CD4-positive, alpha-beta T cell treated with Interleukin-4 for 4 hours (primary cell): ENCODE data around the gene MORN1.

Source experiments
- DNase-seq: peaks from one replicate; pipeline ENCODE4 v3.0.0-alpha.2; 2020

Gene MORN1

GRCh38 chr1:2287649-2288048 lies 103.7 kb downstream of the MORN1 start:
- DNase-seq: no peak

DNA sequence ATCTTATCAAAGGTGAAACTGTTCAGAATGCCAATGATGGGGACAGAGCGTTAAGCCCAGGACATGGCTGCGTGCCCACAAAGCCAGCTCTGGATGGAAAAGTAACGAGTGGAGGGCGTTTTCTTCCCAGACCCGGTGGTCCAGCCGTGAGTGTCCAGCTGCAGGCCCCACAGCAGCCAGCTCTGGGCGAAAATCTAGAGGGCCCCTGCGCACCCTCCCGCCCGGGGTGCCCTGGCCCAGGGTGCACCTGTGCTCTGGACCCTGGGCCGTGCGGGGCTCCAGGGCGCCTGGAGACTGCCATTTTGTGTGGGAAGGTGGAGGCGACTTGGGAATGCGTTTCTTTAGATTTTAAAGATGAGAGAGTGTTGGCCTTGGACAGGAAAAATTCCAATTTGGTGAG lies 104.4 kb downstream of the MORN1 start:
- no peak for DNase-seq

- DNase-seq: no peak
These were observed 106.4 kb downstream of the MORN1 start for GRCh38 chr1:2284932-2285331.

- no peak for DNase-seq
These were observed 107.1 kb downstream of the MORN1 start for GRCh38 chr1:2283991-2284895.

- no peak for DNase-seq
These were observed 107.9 kb downstream of the MORN1 start for GRCh38 chr1:2283371-2283990.

DNA sequence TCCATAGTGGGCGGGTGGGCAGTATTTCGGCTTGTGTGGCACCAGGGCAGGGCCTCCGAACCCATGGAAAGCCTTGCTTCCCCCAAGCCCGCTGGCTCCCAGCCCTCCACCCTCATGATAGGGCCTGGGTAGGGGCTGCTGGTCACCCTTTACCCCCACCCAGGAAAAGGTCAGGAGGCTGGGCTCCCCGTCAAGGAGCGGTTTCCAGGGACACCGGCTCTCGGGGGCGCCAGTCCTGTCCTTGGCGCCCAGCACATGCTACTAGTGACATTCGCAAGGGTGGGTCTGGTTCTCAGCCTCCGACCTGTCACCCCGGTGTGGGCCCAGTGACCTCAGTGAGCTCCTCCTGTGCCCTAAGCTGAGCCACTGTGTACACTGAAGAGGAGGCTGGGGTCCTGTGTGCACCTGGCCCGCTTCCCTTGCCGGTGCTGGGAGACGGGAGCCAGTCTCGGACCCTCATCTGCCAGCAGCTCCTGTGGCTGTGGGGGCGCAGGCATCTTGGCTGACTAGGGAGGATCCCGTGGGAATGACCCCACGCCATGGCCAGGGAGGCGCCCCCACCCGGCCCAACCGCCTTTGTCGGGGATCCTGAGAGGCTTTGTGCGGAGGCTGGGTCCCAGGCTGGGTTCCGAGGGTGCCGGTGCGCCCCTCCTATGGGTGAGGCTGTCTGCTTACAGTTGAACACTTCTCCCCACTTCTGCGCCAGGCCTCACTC lies 108.6 kb downstream of the MORN1 start:
- no peak for DNase-seq

- no peak for DNase-seq
These were observed 111.5 kb downstream of the MORN1 start for GRCh38 chr1:2279817-2280216.

DNA sequence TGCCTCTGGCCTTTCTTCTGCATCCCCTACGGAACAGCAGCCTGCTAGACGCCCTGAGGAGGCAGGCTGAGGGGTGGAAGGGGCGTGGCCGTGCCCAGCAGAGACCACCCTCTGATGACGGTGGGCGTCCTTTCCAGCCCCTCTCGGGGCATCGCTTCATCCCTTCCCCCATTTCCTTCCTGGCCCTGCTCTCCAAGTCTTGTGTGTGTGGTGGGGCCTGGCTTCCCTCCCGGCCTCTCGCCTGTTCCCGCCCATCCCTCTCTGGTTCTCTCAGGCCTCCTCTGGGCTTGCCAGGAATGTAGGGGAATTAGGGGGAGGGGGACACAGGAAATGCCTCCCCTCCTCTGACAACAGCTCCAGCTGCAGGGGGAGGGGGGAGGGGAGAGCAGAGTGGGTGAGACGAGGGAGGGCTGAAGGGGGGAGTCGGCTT lies 112.1 kb downstream of the MORN1 start:
- no peak for DNase-seq

- DNase-seq: no peak
These were observed 112.7 kb downstream of the MORN1 start for GRCh38 chr1:2278591-2279209.

GRCh38 chr1:2277741-2278488 lies 113.4 kb downstream of the MORN1 start:
- DNase-seq: no peak

GRCh38 chr1:2276803-2277580 lies 114.4 kb downstream of the MORN1 start:
- no peak for DNase-seq

GRCh38 chr1:2275796-2276536 lies 115.4 kb downstream of the MORN1 start:
- DNase-seq: no peak

DNA sequence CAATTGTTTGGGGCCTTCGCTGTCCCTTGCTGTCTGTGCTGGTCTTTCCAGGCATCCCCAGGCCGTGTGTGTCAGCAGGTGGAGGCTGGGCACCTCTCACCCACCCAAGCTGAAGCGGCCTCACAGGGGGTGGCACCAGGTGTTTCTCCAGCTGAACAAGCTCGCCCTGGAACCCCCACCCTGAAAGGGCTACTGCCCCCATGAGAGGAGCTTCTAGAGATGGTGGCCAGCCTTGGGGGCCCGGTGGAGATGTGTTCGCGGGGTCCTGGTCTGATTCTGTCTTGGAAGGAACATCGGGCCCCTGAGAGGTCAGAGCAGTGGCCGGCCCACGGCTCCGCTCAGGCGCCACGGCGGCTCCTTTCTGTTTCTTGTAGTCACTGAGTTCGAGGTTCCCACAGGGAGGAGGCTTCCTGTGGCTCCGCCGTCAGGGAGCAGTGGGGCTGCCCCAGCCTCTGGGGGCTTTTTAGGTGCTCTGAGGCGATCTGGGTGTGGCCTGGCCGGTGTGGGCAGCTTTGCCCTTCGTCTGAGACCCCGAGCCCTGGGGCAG lies 116.4 kb downstream of the MORN1 start:
- no peak for DNase-seq

DNA sequence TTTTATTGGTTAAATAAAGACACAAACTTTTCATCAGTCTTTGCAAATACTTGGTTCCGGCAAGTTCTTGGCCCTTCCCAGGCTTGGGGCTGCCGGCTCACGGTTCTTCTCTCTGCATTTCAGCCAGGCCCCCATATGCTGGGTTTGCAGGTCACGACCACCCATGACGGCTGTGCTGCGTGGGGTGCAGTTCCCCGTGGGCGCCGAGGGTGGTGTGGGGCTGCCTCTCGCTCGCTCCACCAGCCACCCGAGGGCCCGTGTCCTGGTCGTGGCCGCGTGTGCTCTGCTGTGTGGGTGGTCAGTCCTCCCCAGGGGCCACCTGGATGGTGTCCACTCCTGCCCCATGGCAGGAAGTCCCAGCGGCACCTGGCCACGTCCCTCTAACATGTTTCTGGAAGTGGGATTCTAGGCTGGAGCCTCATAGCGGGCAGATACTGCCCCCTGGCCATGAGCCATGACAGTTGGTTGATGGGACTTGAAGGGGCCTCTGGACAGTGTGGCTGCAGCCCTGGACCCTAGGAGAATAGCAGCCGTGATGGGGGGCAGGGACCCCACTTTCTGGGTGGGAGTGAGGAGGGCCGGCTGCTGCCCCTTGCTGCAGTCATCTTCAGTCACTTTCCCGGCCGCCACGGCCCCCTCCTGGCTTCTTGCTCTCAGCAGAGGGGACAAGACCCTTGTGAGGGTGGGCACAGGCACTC lies 117.0 kb downstream of the MORN1 start:
- DNase-seq: no peak

DNA sequence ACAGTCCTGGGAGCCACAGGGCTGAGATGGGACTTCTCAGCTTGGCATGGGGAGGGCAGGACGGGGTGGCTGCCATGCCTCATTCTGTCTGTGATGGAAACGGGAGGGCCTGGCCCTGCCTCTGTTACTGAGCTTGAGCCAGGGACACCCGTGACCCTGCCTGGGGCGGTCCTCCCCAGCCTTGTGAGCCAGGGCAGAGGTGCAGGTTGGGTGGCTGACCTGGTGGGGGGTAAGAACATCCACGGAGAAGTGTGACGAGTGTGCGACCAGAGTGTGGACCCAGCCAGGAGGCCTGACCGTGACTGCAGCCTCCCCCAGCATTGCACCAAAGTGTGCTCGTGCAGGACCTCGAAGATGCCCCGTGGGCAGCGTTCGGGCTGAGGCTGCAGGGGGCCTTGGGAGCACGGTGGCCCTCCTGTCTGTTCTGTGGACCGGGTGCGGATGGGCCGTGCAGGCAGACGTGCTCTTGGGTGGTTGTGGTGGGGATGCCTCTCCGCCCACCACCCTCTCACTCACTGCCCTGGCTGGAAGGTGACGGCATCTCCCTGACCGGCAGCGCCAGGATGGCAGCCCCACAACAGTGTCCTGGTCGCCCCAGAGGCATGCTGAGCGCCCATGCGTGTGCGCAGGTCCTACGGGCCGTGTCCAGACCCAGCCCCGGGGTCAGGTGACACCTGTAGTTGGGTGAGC lies 117.8 kb downstream of the MORN1 start:
- no peak for DNase-seq

DNA sequence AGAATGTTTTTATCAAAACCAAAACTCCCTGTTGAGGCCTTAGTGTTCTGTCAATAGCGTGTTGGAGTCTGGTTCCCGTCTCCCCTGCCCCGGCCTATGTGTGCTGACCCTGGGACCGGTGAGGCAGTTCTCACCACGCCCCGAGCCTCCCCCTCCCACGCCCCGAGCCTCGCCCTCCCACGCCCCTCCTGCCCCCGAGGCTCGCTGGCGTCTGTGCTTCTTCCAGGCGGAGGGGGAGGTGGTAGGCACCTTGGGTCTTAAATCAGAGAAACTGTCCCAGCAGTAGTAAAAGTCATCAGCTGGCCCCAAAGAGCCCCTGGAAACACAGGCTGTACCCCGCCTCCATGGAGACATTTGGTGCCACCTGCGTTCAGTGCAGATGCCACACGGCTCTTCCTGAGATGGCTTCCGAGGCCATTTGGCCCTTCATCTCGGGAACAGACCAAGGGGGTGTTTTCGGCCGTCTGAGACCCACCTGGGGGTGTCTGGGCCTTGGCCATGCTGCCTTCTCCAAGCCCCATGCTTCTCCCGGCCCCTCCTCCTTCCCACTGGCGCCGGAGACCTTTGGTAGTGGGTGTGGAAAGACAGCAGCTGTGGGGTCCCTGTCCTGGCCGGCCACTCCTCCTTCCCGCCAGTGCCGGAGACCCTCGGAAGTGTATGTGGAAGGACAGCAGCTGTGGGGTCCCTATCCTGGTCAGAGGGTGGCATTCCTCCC lies 118.5 kb downstream of the MORN1 start:
- no peak for DNase-seq

- DNase-seq: no peak
These were observed 119.3 kb downstream of the MORN1 start for GRCh38 chr1:2271841-2272655.
